MCF 10A (cell line): ENCODE results near the gene FAM219A. TPM values are rescaled to one million over a fixed set of nuclear protein-coding genes. Genes with fewer than 3 reads are reported as not detected.

Experiments
- BruUV-seq: library from RNA; stranded (reverse); fragments of 400-500 nt; replicated peaks from 2 replicates; lab custom pipeline; 2021; lab: Mats Ljungman, UMichigan
- CTCF ChIA-PET: fragments of 300-600 bp; sonication (Branson Sonifier 250); formaldehyde crosslinking; extraction: SDS; loops from one replicate; lab custom pipeline; 2021; ENCODE audit warnings: antibody characterized with exemption, inconsistent platforms; lab: Yijun Ruan, JAX
- POLR2A ChIA-PET: fragments of 300-600, 350-650 bp; sonication (Branson Sonifier 250); formaldehyde crosslinking; extraction: SDS; loops from one replicate; lab custom pipeline; 2020; ENCODE audit warnings: antibody characterized with exemption, inconsistent platforms; lab: Yijun Ruan, JAX
- DNase-seq: peaks from one replicate; pipeline ENCODE4 v3.0.0-alpha.2; 2018; ENCODE audit not compliant: unreplicated experiment
- H3K27ac Mint-ChIP-seq: one replicate; pipeline ENCODE4 v1.8.0; 2022; ENCODE audit warnings: mild to moderate bottlenecking, low read depth, mixed read lengths; ENCODE audit not compliant: unreplicated experiment
- H3K27me3 Mint-ChIP-seq: one replicate; pipeline ENCODE4 v1.8.0; 2022; ENCODE audit warnings: mixed read lengths; ENCODE audit not compliant: insufficient read depth, unreplicated experiment
- H3K36me3 Mint-ChIP-seq: one replicate; pipeline ENCODE4 v1.8.0; 2022; ENCODE audit warnings: mild to moderate bottlenecking, moderate library complexity, mixed read lengths; ENCODE audit not compliant: insufficient read depth, unreplicated experiment
- H3K4me1 Mint-ChIP-seq: one replicate; pipeline ENCODE4 v1.8.0; 2022; ENCODE audit warnings: mixed read lengths; ENCODE audit not compliant: insufficient read depth, unreplicated experiment
- H3K4me3 Mint-ChIP-seq: one replicate; pipeline ENCODE4 v1.8.0; 2022; ENCODE audit warnings: mild to moderate bottlenecking, moderate library complexity, mixed read lengths; ENCODE audit not compliant: unreplicated experiment
- H3K9me3 Mint-ChIP-seq: one replicate; pipeline ENCODE4 v1.8.0; 2022; ENCODE audit warnings: mixed read lengths; ENCODE audit not compliant: unreplicated experiment
- intact Hi-C: fragments of 100-400 bp; cut with micrococcal nuclease; formaldehyde crosslinking; loops from 2 replicates; pipeline ENCODE4 v1.14.1; 2022
- total RNA-seq: library from RNA; stranded (reverse); gene quantifications from 2 replicates; pipeline ENCODE4 v1.2.3, GENCODE V29; 2022
- TF ChIP-seq, protein P1 (sequence below): fragments of 200-600 bp; IDR thresholded peaks from one replicate; pipeline ENCODE4 v1.8.0; 2022; ENCODE audit warnings: antibody characterized with exemption, mild to moderate bottlenecking; ENCODE audit not compliant: unreplicated experiment

Gene FAM219A
- total RNA-seq, 1 experiment from 2014 or later = 19.3 TPM

DNA sequence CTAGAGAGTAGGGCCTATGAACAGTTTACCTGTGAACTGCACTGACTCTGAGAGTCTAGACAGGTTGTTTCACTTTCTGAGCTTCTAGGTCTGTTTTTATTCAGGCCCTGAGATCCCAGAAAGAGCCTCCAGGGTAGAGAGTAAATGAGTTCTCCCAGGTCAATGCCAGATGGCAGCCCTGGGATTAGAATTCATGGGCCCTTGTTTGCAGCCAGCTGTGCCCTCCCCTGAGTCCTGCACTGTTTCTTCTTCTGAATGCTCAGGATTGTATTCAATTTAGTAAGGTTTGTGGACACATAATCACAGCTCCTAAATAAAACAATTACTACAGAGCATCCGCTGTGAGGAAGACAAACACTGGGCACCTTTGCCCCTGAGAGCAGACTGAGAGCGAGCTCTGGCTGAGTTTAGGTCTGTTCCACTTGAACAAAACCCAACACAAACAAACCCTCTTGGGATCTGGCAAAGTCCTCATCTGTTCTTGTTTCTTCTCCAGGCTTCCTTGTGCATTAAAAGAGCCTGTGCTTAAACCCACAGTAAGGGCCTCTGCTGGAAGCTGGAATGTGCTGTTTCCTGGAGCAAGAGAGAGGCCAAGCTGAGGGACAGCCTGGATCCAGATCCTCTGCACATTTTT, 29.9 kb downstream of the FAM219A start:
- no peaks in the 10 kb centered on the region for H3K36me3 Mint-ChIP-seq
- H3K4me1 Mint-ChIP-seq = no peaks in the 10 kb centered on the region
- intact Hi-C loops = no loop called here
- ChIA-PET POLR2A (no interaction called here), CTCF (interaction anchor here (0.9 to 1.0 kb wide), 3 partner anchors 10 to 206 kb away, joined by 3 to 7 read pairs (median 3); no protein-coding TSS in a partner anchor)
- no peak overlapping the region for H3K27ac Mint-ChIP-seq
- no TSS peak for BruUV-seq
- no peaks in the 10 kb centered on the region for H3K9me3 Mint-ChIP-seq
- TF ChIP-seq, protein P1, sequence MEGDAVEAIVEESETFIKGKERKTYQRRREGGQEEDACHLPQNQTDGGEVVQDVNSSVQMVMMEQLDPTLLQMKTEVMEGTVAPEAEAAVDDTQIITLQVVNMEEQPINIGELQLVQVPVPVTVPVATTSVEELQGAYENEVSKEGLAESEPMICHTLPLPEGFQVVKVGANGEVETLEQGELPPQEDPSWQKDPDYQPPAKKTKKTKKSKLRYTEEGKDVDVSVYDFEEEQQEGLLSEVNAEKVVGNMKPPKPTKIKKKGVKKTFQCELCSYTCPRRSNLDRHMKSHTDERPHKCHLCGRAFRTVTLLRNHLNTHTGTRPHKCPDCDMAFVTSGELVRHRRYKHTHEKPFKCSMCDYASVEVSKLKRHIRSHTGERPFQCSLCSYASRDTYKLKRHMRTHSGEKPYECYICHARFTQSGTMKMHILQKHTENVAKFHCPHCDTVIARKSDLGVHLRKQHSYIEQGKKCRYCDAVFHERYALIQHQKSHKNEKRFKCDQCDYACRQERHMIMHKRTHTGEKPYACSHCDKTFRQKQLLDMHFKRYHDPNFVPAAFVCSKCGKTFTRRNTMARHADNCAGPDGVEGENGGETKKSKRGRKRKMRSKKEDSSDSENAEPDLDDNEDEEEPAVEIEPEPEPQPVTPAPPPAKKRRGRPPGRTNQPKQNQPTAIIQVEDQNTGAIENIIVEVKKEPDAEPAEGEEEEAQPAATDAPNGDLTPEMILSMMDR = no peak
- H3K4me3 Mint-ChIP-seq = no peak overlapping the region
- DNase-seq = no peak
- H3K27me3 Mint-ChIP-seq = no peaks in the 10 kb centered on the region

DNA sequence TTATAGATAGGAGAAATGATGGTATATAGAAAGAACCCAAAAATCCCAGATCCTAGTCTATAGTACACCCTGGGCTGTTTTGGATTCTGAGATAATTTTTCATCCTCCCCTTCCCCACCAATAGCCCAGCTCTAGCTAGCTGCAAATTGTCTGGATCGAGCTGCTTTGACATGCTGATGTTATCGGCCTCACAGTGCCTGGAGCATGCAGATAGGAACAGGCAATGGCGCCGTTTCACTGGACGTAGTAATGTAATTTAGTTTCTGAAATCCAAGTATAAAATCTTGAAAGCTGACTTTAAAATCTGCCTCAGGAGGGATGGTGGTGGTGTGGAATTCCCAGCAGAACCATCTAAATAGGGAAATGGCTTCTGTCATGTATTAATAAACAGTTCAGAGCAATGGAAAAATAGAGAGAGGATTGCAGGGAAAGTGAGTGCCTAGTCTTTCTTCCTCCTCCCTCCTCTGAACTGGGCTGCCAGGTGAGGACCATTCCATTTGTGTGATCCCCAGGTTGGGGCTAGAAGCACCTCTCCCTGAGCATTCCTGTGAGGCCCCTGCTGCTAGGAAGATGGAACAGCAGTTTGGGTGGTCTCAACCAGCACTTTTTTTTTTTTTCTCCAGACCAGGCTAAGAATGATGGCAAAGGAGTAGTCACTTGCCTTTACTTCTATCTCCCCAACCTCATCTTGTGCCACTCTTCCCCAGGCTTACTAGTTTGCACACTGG, 31.9 kb downstream of the FAM219A start:
- Mint-ChIP-seq H3K36me3 (no peaks in the 10 kb centered on the region), H3K27me3 (no peaks in the 10 kb centered on the region), H3K9me3 (no peaks in the 10 kb centered on the region), H3K27ac (no peak overlapping the region), H3K4me1 (no peaks in the 10 kb centered on the region), H3K4me3 (no peak overlapping the region)
- TF ChIP-seq, protein P1 = no peak
- no TSS peak for BruUV-seq
- intact Hi-C loops = no loop called here
- CTCF ChIA-PET = interaction anchor here (0.9 to 1.5 kb wide), 3 partner anchors 23 to 166 kb away, joined by 3 to 9 read pairs (median 3); no protein-coding TSS in a partner anchor
- POLR2A ChIA-PET = no interaction called here
- no peak for DNase-seq

DNA sequence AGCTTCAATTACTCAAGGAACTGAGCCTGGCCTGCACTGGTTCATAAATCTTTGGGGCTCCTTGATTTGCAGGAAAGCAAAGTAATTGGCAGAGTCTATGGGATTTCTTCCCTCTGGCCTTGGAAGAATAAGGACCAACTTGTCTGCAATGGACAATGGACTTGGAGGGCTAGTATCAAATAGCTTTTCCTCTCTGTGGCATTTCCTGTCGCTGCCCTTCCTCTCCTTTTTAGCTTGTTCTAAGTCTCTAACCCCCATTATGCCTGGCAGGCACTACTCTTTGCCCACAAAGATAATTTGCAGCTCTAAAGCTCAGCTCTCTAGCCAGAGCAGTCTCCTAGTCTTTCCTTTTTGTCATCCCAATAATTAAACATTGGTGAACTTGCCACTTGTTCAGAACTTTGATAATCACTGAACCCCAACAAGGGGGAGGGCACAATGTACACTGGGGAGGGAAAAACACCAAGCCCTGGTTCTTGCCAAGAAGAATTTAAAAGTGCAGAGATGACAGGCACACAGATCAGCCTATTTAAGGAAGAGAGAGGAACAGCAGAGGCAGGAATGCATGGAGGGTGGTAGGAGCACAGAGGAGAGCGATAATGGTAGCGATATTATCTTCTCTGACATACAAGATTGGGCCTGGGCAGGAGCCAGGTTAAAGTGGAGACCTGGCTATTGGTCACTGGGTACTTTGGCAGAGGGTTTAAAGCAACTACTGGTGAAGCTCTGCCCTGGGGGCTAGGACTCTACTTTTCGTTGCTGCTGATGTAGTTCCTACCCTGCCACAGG, 38.5 kb downstream of the FAM219A start:
- no TSS peak for BruUV-seq
- H3K27me3 Mint-ChIP-seq = no peaks in the 10 kb centered on the region
- TF ChIP-seq, protein P1 = no peak
- H3K4me3 Mint-ChIP-seq = no peak overlapping the region
- no peak for DNase-seq
- no peaks in the 10 kb centered on the region for H3K4me1 Mint-ChIP-seq
- H3K36me3 Mint-ChIP-seq = peaks cover 9% of the 10 kb centered on the region
- no peak overlapping the region for H3K27ac Mint-ChIP-seq
- ChIA-PET CTCF (interaction anchor here (0.6 to 1.3 kb wide), 6 partner anchors 15 to 183 kb away, joined by 3 to 5 read pairs (median 3); partner anchors contain the start of gene ENHO), POLR2A (interaction anchor here (0.6 kb wide), 1 partner anchor 122 kb away, joined by 3 read pairs; no protein-coding TSS in a partner anchor)
- H3K9me3 Mint-ChIP-seq = no peaks in the 10 kb centered on the region
- intact Hi-C loops = no loop called here
